H1 (cell line): ENCODE results near the gene DNAJB8.

Source experiments
- CHD1 ChIP-seq: IDR thresholded peaks from 2 replicates; pipeline ENCODE4 v1.6.1; 2012; ENCODE audit warnings: low read depth, low read length, improper control_type of control experiment
- CTCF ChIP-seq, 3 experiments: IDR thresholded peaks; 1 replicate in 2 of 3; 2 replicates in 1 of 3; pipeline versions ENCODE4 v1.5.1 to v1.6.1; 2011; ENCODE audit warnings: low read length in 3 of 3, mild to moderate bottlenecking in 3 of 3, inconsistent platforms in 2 of 3, low read depth in 1 of 3, moderate library complexity in 1 of 3; ENCODE audit not compliant: insufficient read depth in 1 of 3; ENCODE audit errors: control extremely low read depth in 1 of 3
- EP300 ChIP-seq, 2 experiments: IDR thresholded peaks; 1 replicate in 1 of 2; 2 replicates in 1 of 2; pipeline ENCODE4 v1.6.1; 2011 to 2012; ENCODE audit warnings: low read depth in 2 of 2, low read length in 2 of 2, mild to moderate bottlenecking in 2 of 2, borderline replicate concordance in 1 of 2, inconsistent platforms in 1 of 2, moderate library complexity in 1 of 2
- HDAC2 ChIP-seq, 2 experiments: fragments of 300-600 bp in 1 of 2; sonication (generic) in 1 of 2; IDR thresholded peaks; 2 replicates each; pipeline ENCODE4 v1.6.1; 2011 to 2012; ENCODE audit warnings: low read depth in 2 of 2, low read length in 2 of 2, mild to moderate bottlenecking in 2 of 2, moderate library complexity in 2 of 2, borderline replicate concordance in 1 of 2, inconsistent platforms in 1 of 2
- POLR2A ChIP-seq, 2 experiments: IDR thresholded peaks; 1 replicate in 1 of 2; 2 replicates in 1 of 2; pipeline ENCODE4 v1.6.1; 2011; ENCODE audit warnings: low read depth in 2 of 2, low read length in 2 of 2, mild to moderate bottlenecking in 2 of 2; ENCODE audit errors: control extremely low read depth in 1 of 2
- POLR2AphosphoS5 ChIP-seq: IDR thresholded peaks from 2 replicates; pipeline ENCODE4 v1.6.1; 2011; ENCODE audit warnings: low read depth, low read length
- RNF2 ChIP-seq: fragments of 200-900, 300-1000 bp; sonication (generic); IDR thresholded peaks from 2 replicates; pipeline ENCODE4 v1.7.1; 2016; ENCODE audit warnings: borderline replicate concordance, low read depth, mild to moderate bottlenecking, antibody characterized with exemption, low read length; ENCODE audit not compliant: poor library complexity, severe bottlenecking; ENCODE audit errors: missing control alignments
- YY1 ChIP-seq: IDR thresholded peaks from 2 replicates; pipeline ENCODE4 v1.6.1; 2011; ENCODE audit warnings: low read depth, mild to moderate bottlenecking, low read length

- TF ChIP-seq EP300 (IDR thresholded peaks at IDR 0.05; ENCODE audit: borderline replicate concordance in 1 of 2, low read depth in 2 of 2, low read length in 2 of 2) (no peak), POLR2AphosphoS5 (no peak), RNF2 (no peak), HDAC2 (IDR thresholded peaks at IDR 0.05; ENCODE audit: borderline replicate concordance in 1 of 2, low read depth in 2 of 2, low read length in 2 of 2) (no peak), CTCF (IDR thresholded peaks at IDR 0.05; ENCODE audit: control extremely low read depth in 1 of 3, insufficient read depth in 1 of 3, low read depth in 1 of 3, low read length in 3 of 3) (no peak), YY1 (no peak), CHD1 (no peak), POLR2A (IDR thresholded peaks at IDR 0.05; ENCODE audit: control extremely low read depth in 1 of 2, low read depth in 2 of 2, low read length in 2 of 2) (no peak)
Measured at GRCh38 chr3:128453501-128454309, 13.0 kb downstream of the DNAJB8 start.
